Activated CD4-positive, alpha-beta T cell treated with anti-CD3 and anti-CD28 coated beads for 1 hour (primary cell): ENCODE results near the gene SEMG1.

Experiments
- DNase-seq: peaks from one replicate; pipeline ENCODE4 v3.0.0-alpha.2; 2020

Gene SEMG1

GRCh38 chr20:45206725-45207124 is at the start of gene SEMG1:
Gene SEMG1, plus strand, starts transcription at chr20:45207033. Its CDS starts 21 bp downstream, at chr20:45207054.
- no peak for DNase-seq

GRCh38 chr20:45157962-45158361 is 48.9 kb upstream of the SEMG1 start:
- no peak for DNase-seq

GRCh38 chr20:45163083-45163803 is 43.6 kb upstream of the SEMG1 start:
- no peak for DNase-seq

- DNase-seq, result no peak
These were observed 41.9 kb upstream of the SEMG1 start for GRCh38 chr20:45164906-45165305.

GRCh38 chr20:45173522-45173921 is 33.3 kb upstream of the SEMG1 start:
- no peak for DNase-seq

GRCh38 chr20:45174434-45175364 is 32.1 kb upstream of the SEMG1 start, which contains the start of gene PI3:
Gene PI3, plus strand, starts transcription at chr20:45174902. Its CDS starts 21 bp downstream, at chr20:45174923.
- no peak for DNase-seq

GRCh38 chr20:45176526-45177267 is 30.1 kb upstream of the SEMG1 start:
- DNase-seq, result no peak

GRCh38 chr20:45179166-45179565 is 27.7 kb upstream of the SEMG1 start:
- DNase-seq, result no peak

- no peak for DNase-seq
These were observed 25.2 kb upstream of the SEMG1 start for GRCh38 chr20:45181639-45182038.

GRCh38 chr20:45183084-45183483 is 23.7 kb upstream of the SEMG1 start:
- DNase-seq, result no peak

- DNase-seq, result no peak
These were observed 19.1 kb upstream of the SEMG1 start for GRCh38 chr20:45187693-45188092.

- DNase-seq, result no peak
These were observed 17.7 kb upstream of the SEMG1 start for GRCh38 chr20:45189067-45189609.

- no peak for DNase-seq
These were observed 17.0 kb upstream of the SEMG1 start for GRCh38 chr20:45189861-45190260.

- no peak for DNase-seq
These were observed 14.9 kb upstream of the SEMG1 start for GRCh38 chr20:45191926-45192325.

GRCh38 chr20:45193331-45193730 is 13.5 kb upstream of the SEMG1 start:
- no peak for DNase-seq

- DNase-seq, result no peak
These were observed 3.1 kb downstream of the SEMG1 start for GRCh38 chr20:45209924-45210323.

GRCh38 chr20:45211569-45212474 is 5.0 kb downstream of the SEMG1 start:
- no peak for DNase-seq

GRCh38 chr20:45212836-45213235 is 6.0 kb downstream of the SEMG1 start:
- no peak for DNase-seq

- DNase-seq, result no peak
These were observed 11.3 kb downstream of the SEMG1 start for GRCh38 chr20:45218124-45218523.

- no peak for DNase-seq
These were observed 11.8 kb downstream of the SEMG1 start for GRCh38 chr20:45218636-45219035.

GRCh38 chr20:45221076-45221475 is 14.2 kb downstream of the SEMG1 start, which contains the start of gene SEMG2:
Gene SEMG2, plus strand, starts transcription at chr20:45221373. Its CDS starts 17 bp downstream, at chr20:45221390.
- no peak for DNase-seq

GRCh38 chr20:45223136-45223535 is 16.3 kb downstream of the SEMG1 start:
- no peak for DNase-seq
